Activated naive CD4-positive, alpha-beta T cell treated with anti-CD3 and anti-CD28 coated beads for 36 hours (primary cell): ENCODE measurements around the gene CXCR3. TPM values are rescaled to one million over a fixed set of nuclear protein-coding genes. Genes with fewer than 3 reads are reported as not detected.
"Not testable (repeated sequence)": the region's sequence is repeated elsewhere in the genome, so short reads cannot be mapped to it uniquely, and the experiment has no call there.

ENCODE experiments used
- CTCF ChIA-PET: fragments of 350-600 bp; sonication (Branson Sonifier 250); formaldehyde crosslinking; loops from one replicate; lab custom pipeline; 2021; ENCODE audit warnings: antibody characterized with exemption; lab: Charles Lee
- DNase-seq: peaks from one replicate; pipeline ENCODE4 v3.0.0-alpha.2; 2020
- H3K27ac Mint-ChIP-seq: one replicate; pipeline ENCODE4 v1.8.0; 2021; ENCODE audit warnings: mild to moderate bottlenecking, mixed read lengths
- H3K27me3 Mint-ChIP-seq: one replicate; pipeline ENCODE4 v1.8.0; 2021; ENCODE audit warnings: low read depth, mixed read lengths
- H3K36me3 Mint-ChIP-seq: one replicate; pipeline ENCODE4 v1.8.0; 2021; ENCODE audit warnings: low read depth, mixed read lengths
- H3K4me1 Mint-ChIP-seq: one replicate; pipeline ENCODE4 v1.8.0; 2021; ENCODE audit warnings: low read depth, mixed read lengths
- H3K4me3 Mint-ChIP-seq: one replicate; pipeline ENCODE4 v1.8.0; 2021; ENCODE audit warnings: mild to moderate bottlenecking, moderate library complexity, mixed read lengths
- H3K9me3 Mint-ChIP-seq: one replicate; pipeline ENCODE4 v1.8.0; 2021; ENCODE audit warnings: mixed read lengths
- intact Hi-C: fragments of 100-400 bp; cut with micrococcal nuclease; formaldehyde crosslinking; loops from one replicate; pipeline ENCODE4 v1.15.1; 2023
- total RNA-seq, 2 experiments: library from RNA; stranded (reverse); gene quantifications; one replicate each; pipeline ENCODE4 v1.2.3, GENCODE V29; 2021

Gene CXCR3
- 1 to 10 TPM; 2.1 to 2.5 TPM for total RNA-seq

DNA sequence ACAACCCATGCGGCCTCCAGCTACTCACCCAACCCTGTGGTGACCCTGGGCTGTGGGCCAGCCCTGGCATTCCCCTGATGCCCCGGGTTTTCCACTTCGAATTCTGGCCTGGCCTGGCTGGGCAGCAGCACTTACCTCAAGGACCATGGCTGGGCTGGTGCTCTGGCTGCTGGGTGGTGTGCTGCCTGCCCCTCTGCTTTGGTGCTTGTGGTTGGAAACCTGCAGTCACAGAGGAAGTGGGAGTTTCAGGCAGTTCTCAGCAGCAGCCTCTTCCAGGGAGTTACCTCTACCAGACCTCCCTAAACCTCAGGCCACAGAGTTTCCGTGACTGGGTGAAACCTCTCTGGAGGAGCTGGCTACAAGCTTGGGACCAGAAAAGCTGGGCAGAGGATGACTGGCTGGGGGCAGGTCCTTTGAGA, at the start of gene CXCR3:
Gene CXCR3, minus strand, starts transcription at position 209 of the 419 bp plus-strand sequence. Its CDS starts 62 bp downstream, at position 147.
- peaks cover 17% of the 10 kb centered on the region for H3K36me3 Mint-ChIP-seq
- no peaks in the 10 kb centered on the region for H3K27me3 Mint-ChIP-seq
- CTCF ChIA-PET = interaction anchor here (0.7 to 2.2 kb wide), 4 partner anchors 25 to 59 kb away, joined by 3 to 14 read pairs (median 3); no protein-coding TSS in a partner anchor
- intact Hi-C loops = loop anchor here (2.0 to 10.0 kb wide), 3 partner anchors 438 to 1006 kb away; partner anchors contain the start of gene IL2RG
- H3K4me1 Mint-ChIP-seq = peaks cover 74% of the 10 kb centered on the region
- H3K27ac Mint-ChIP-seq = peak within 1 kb of the TSS; percentile 96
- H3K4me3 Mint-ChIP-seq = peak within 1 kb of the TSS; percentile 71
- peak; percentile 89 for DNase-seq
- peaks cover 1% of the 10 kb centered on the region for H3K9me3 Mint-ChIP-seq

DNA sequence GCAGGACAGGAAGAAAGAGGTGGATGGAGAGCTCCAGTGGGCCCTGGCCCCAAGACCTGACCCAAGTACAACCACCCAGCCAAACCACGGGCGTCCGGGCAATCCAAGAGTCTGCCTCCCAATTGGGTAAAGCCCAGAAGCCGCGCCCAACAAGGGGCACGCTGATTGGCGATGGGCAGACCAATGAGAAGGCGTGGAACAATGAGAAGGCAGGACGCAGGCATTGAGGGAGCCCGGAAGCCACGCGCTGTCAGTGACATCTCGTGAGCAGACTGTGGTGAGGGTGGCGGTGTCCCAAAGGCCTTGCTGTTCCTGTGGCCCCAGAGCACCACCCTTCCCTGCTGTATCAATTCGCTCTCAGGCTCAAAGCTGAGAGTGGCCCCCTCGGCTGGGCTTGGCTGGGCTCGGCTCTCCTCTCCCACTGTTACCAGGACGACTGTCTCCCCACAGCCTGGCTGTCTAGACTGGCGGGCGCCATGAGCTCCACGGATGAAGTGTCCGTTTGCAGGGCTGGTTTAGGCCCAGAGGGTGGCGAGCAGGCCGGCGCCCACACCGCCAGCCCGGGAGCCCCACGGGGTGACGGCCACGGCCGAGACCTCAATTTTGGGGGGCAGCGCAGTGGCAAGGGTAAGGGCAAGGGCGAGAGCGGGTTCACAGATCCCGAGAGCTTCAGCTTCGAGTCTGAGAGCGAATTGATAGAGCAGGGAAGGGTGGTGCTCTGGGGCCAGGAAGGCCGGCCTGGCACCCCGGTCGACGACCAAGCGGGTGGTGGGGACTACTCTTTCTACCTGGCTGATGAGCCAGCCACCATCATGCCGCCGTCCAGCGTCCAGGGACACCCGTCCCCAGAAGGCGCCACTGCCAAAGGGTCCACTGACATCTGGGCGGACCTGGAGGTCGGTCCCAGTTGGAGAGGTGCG, 49.3 kb upstream of the CXCR3 start, which contains the start of gene LOC101059915:
Gene LOC101059915, plus strand, starts transcription at position 219 of the 920 bp plus-strand sequence.
- H3K4me1 Mint-ChIP-seq = peaks cover 36% of the 10 kb centered on the region
- DNase-seq = no peak
- CTCF ChIA-PET = interaction anchor here (1.5 kb wide), 1 partner anchor 192 kb away, joined by 3 read pairs; no protein-coding TSS in a partner anchor

DNA sequence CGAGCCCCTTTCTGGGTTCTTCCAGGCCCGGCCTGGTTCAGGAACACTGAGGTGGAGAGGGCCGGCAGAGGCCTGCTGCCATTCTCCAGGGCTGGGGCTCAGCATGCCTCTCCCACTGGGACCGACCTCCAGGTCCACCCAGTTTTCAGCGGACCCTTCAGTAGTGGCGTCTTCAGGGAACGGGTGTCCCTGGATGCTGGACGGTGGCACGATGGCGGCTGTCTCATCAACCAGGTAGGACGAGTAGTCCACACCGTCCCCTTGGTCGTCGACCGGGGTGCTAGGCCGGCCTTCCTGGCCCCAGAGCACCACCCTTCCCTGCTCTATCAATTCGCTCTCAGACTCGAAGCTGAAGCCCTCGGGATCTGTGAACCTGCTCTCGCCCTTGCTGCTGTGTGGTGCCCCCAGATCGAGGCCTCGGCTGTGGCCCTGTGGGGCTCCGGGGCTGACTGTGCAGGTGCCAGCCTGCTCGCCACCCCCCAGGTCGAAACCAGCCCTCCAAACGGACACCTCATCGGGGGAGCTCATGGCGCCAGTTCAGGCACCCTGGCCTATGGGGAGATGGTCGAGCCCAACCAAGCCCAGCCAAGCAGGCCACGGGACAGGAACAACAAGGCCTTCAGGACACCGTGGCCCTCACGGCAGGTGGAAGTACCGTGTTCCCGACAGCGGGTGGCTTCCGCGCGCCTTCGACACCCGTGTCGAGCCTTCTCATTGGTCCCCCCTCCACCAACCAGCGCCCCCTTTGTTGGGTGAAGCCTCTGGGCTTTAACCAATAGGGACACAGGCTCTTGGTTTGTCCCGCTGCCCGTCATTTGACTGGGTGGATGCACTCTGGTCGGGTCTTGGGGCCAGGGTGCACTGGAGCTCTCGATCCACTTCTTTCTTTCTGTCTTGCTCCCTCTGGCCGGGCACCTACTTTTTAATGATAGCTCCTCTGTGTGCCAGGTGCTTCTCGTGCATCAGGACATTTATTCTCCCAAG, 48.2 kb upstream of the CXCR3 start:
- Mint-ChIP-seq H3K4me3 (no peak overlapping the region), H3K27ac (no peak overlapping the region), H3K4me1 (peaks cover 37% of the 10 kb centered on the region), H3K27me3 (no peaks in the 10 kb centered on the region), H3K9me3 (no peaks in the 10 kb centered on the region), H3K36me3 (no peaks in the 10 kb centered on the region)
- intact Hi-C loops = no loop called here
- no peak for DNase-seq
- CTCF ChIA-PET = interaction anchor here (1.5 kb wide), 1 partner anchor 193 kb away, joined by 3 read pairs; no protein-coding TSS in a partner anchor

More for the DNA sequence above, 49.3 kb upstream of the CXCR3 start, which contains the start of gene LOC101059915:
- Mint-ChIP-seq H3K27me3 (peaks cover 1% of the 10 kb centered on the region), H3K27ac (no peak within 1 kb of the TSS), H3K9me3 (no peaks in the 10 kb centered on the region), H3K36me3 (no peaks in the 10 kb centered on the region), H3K4me3 (no peak within 1 kb of the TSS)
- intact Hi-C loops = no loop called here

GRCh38 chrX:71665747-71666146, 47.4 kb upstream of the CXCR3 start:
- CTCF ChIA-PET = no interaction called here

GRCh38 chrX:71664889-71665491, 46.7 kb upstream of the CXCR3 start:
- DNase-seq = no peak
- no peak overlapping the region for H3K27ac Mint-ChIP-seq
- H3K36me3 Mint-ChIP-seq = no peaks in the 10 kb centered on the region
- intact Hi-C loops = no loop called here
- CTCF ChIA-PET = no interaction called here
- H3K27me3 Mint-ChIP-seq = no peaks in the 10 kb centered on the region
- H3K9me3 Mint-ChIP-seq = no peaks in the 10 kb centered on the region
- peaks cover 27% of the 10 kb centered on the region for H3K4me1 Mint-ChIP-seq
- H3K4me3 Mint-ChIP-seq = no peak overlapping the region

More at GRCh38 chrX:71665747-71666146, 47.4 kb upstream of the CXCR3 start:
- Mint-ChIP-seq H3K27ac (no peak overlapping the region), H3K27me3 (no peaks in the 10 kb centered on the region), H3K9me3 (no peaks in the 10 kb centered on the region), H3K36me3 (no peaks in the 10 kb centered on the region), H3K4me1 (peaks cover 34% of the 10 kb centered on the region), H3K4me3 (no peak overlapping the region)
- intact Hi-C loops = no loop called here
- no peak for DNase-seq

DNA sequence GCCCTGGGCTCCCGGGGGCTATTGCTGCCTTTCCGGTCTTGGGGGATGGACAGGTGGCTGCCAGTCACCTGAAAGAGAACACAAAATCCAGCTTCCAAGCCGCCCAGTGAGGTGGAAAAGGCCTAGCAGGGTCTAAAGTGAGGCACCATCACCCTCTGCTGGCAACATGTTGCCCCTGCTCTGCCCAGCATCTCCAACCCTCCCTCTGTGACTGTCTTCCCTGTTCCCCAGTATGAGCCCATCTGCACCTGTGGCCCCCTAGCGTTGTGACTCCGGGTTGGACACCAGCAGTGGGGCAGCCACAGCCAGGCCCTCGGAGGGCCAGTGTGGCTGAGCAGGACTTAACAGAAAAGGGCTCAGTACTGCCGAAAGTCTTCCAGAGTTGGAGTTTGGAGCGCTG, 45.9 kb upstream of the CXCR3 start:
- H3K4me3 Mint-ChIP-seq, H3K27ac Mint-ChIP-seq, intact Hi-C loops, H3K9me3 Mint-ChIP-seq, H3K36me3 Mint-ChIP-seq, CTCF ChIA-PET, H3K27me3 Mint-ChIP-seq: not testable (repeated sequence)
- H3K4me1 Mint-ChIP-seq = peaks cover 29% of the 10 kb centered on the region
- peak; percentile 42 for DNase-seq

DNA sequence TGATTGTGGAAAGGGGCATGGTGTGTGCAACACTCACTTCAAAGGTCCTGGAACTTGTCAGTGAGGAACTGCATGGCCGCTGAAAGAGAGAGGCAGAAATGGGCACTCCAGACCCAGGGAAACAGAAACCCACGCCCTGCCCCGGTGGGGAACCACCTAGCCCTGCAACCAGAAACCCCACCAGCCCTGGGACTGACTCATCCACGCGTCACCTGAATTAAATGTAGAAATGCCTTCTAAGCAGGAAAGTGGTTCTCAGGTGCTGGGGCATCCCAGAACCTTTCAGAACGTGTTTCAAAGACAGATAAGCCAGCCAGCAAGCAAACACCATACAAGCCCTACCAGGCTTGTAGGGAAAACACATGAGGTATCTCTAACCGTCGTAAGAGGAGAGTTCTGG, 44.9 kb upstream of the CXCR3 start:
- not testable (repeated sequence) for H3K9me3 Mint-ChIP-seq, H3K27ac Mint-ChIP-seq, H3K27me3 Mint-ChIP-seq, H3K4me3 Mint-ChIP-seq, H3K36me3 Mint-ChIP-seq
- peaks cover 29% of the 10 kb centered on the region for H3K4me1 Mint-ChIP-seq
- intact Hi-C loops = loop anchor here (1.0 kb wide), 2 partner anchors 8 to 44 kb away; no protein-coding TSS in a partner anchor
- CTCF ChIA-PET = interaction anchor here (0.6 kb wide), 1 partner anchor 78 kb away, joined by 3 read pairs; no protein-coding TSS in a partner anchor
- DNase-seq = peak; percentile 86

- H3K4me1 Mint-ChIP-seq = peaks cover 29% of the 10 kb centered on the region
- H3K36me3 Mint-ChIP-seq, DNase-seq, H3K9me3 Mint-ChIP-seq, H3K27ac Mint-ChIP-seq, H3K27me3 Mint-ChIP-seq, H3K4me3 Mint-ChIP-seq, CTCF ChIA-PET: not testable (repeated sequence)
- intact Hi-C loops = loop anchor here (1.0 kb wide), 2 partner anchors 9 to 43 kb away; no protein-coding TSS in a partner anchor
Measured at GRCh38 chrX:71662654-71663053, 44.3 kb upstream of the CXCR3 start.

DNA sequence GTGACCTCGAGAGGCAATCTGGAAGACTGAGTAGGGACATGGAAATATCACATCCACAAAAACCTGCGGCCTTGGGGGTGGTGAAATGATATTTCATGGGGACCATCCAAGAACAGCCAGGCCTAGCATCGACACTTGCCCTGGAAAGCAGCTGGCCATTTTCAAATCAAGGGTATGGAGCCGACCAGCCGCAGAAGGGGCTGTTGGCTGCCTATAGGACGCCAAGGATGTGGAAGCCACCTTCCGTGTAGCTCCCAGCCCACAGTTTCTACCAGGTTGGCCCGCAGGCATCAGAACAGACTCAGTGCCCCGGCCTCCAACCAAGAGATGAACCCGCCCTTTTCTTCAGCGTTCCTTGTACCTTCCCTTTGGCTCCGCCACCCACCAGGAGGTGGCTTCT, 43.6 kb upstream of the CXCR3 start:
- H3K27ac Mint-ChIP-seq = no peak overlapping the region
- H3K4me3 Mint-ChIP-seq = no peak overlapping the region
- H3K27me3 Mint-ChIP-seq = peaks cover 2% of the 10 kb centered on the region
- CTCF ChIA-PET = no interaction called here
- no peaks in the 10 kb centered on the region for H3K36me3 Mint-ChIP-seq
- H3K4me1 Mint-ChIP-seq = peaks cover 29% of the 10 kb centered on the region
- intact Hi-C loops = no loop called here
- H3K9me3 Mint-ChIP-seq = no peaks in the 10 kb centered on the region
- DNase-seq = no peak

GRCh38 chrX:71660562-71661416, 42.5 kb upstream of the CXCR3 start:
- Mint-ChIP-seq H3K36me3 (no peaks in the 10 kb centered on the region), H3K9me3 (no peaks in the 10 kb centered on the region), H3K27me3 (peaks cover 2% of the 10 kb centered on the region), H3K27ac (no peak overlapping the region), H3K4me1 (peaks cover 29% of the 10 kb centered on the region), H3K4me3 (no peak overlapping the region)
- intact Hi-C loops = no loop called here
- DNase-seq = no peak
- CTCF ChIA-PET = no interaction called here

DNA sequence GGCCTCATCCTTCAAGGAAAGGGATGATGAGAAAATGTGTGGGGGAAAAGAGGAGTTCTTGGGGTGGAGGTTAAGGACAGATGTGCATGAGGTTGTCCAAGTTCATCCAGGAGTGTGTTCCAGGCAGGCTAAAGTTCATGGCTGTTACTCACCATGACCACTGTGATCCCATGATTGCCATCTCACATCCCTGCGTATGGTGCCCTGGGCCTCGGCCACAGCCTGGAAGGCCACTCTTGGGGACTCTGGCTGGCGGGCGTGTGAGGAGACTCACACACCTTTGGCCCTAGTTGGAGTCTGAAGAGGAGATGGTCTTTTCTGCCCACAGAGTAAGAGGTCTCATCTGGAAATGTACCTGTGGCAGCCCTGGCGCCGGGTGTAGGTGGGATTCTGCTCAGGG, 41.6 kb upstream of the CXCR3 start:
- no peaks in the 10 kb centered on the region for H3K36me3 Mint-ChIP-seq
- H3K4me3 Mint-ChIP-seq = no peak overlapping the region
- no peak overlapping the region for H3K27ac Mint-ChIP-seq
- H3K27me3 Mint-ChIP-seq = peaks cover 2% of the 10 kb centered on the region
- no peak for DNase-seq
- intact Hi-C loops = no loop called here
- CTCF ChIA-PET = no interaction called here
- H3K9me3 Mint-ChIP-seq = no peaks in the 10 kb centered on the region
- peaks cover 29% of the 10 kb centered on the region for H3K4me1 Mint-ChIP-seq
